Aorta (tissue), 5 donors: ENCODE results near the gene NEIL1. TPM values are rescaled to one million over a fixed set of nuclear protein-coding genes. Genes with fewer than 3 reads are reported as not detected.
A peak's percentile ranks its signal among the peaks of the same experiment; 100 is the strongest.

ENCODE experiments used
- ATAC-seq: fragments of 200-7000 bp; cut with Tn5 transposase; one replicate; pipeline ENCODE4 v1.9.1; 2022; ENCODE audit warnings: moderate library complexity; ENCODE audit not compliant: low FRiP score
- DNase-seq, 2 donors: peaks; one replicate each; pipeline ENCODE4 v3.0.0-alpha.2; 2020
- H3K27ac ChIP-seq, 2 donors: one replicate each; pipeline ENCODE4 v1.5.1; 2013; ENCODE audit warnings: low read length in 2 of 2, mild to moderate bottlenecking in 2 of 2, moderate library complexity in 2 of 2, control low read depth in 1 of 2, inconsistent platforms in 1 of 2, low read depth in 1 of 2
- H3K27me3 ChIP-seq, 2 donors: one replicate each; pipeline ENCODE4 v1.6.1; 2013; ENCODE audit warnings: control low read depth in 1 of 2, low read length in 1 of 2, mild to moderate bottlenecking in 1 of 2, moderate library complexity in 1 of 2; ENCODE audit not compliant: insufficient read depth in 2 of 2, control insufficient read depth in 1 of 2
- H3K36me3 ChIP-seq, 2 donors: one replicate each; pipeline ENCODE4 v1.6.1; 2013; ENCODE audit warnings: control low read depth in 1 of 2, low read length in 1 of 2, mild to moderate bottlenecking in 1 of 2; ENCODE audit not compliant: insufficient read depth in 2 of 2, control insufficient read depth in 1 of 2
- H3K4me1 ChIP-seq, 2 donors: one replicate each; pipeline ENCODE4 v1.6.1; 2013; ENCODE audit warnings: low read length in 2 of 2, control low read depth in 1 of 2, mild to moderate bottlenecking in 1 of 2, moderate library complexity in 1 of 2; ENCODE audit not compliant: insufficient read depth in 2 of 2, control insufficient read depth in 1 of 2
- H3K4me3 ChIP-seq, 2 donors: one replicate each; pipeline ENCODE4 v1.5.1; 2013; ENCODE audit warnings: low read length in 2 of 2, control low read depth in 1 of 2, mild to moderate bottlenecking in 1 of 2
- H3K9me3 ChIP-seq: one replicate; pipeline ENCODE4 v1.6.1; 2013; ENCODE audit warnings: mild to moderate bottlenecking, low read length; ENCODE audit not compliant: control insufficient read depth
- WGBS, 2 donors: extraction: QIAGEN DNeasy Blood & Tissue Kit; methylation state at CpG; one replicate each; pipeline ENCODE4 v1.1.7; 2013; 5-methylcytosine and 5-hydroxymethylcytosine counted together
- intact Hi-C, 2 donors: fragments of 100-400 bp; cut with DNase I; formaldehyde crosslinking; loops; one replicate each; pipeline versions ENCODE4 v1.14.2 to v1.15.0; 2022
- polyA plus RNA-seq, 2 donors: library from polyadenylated mRNA; stranded (reverse); fragments of 200-250 nt; gene quantifications; one replicate each; pipeline ENCODE4 v1.2.3, GENCODE V29; 2013
- total RNA-seq, 2 donors: library from RNA; stranded (reverse); fragmentation: NEBNext Ultra II Directional; extraction: Animal tissue kit (Norgen Biotek cat#: 25700); gene quantifications; one replicate each; pipeline ENCODE4 v1.2.1, GENCODE V29; 2021
- donor health status: healthy with polysubstance abuse.
- donor health status: Bipolar disorder and iron deficiency.
- donor health status: DM: no; HTN: no; CAD: no.
- donor health status: DM: no; HTN: no; CAD: no.
- donor health status: DM: yes; HTN: yes; CAD: no.

NEIL1 gene
- total and polyA plus RNA-seq, 4 donors = 7.9 to 80.4 (median 30.5) TPM

DNA sequence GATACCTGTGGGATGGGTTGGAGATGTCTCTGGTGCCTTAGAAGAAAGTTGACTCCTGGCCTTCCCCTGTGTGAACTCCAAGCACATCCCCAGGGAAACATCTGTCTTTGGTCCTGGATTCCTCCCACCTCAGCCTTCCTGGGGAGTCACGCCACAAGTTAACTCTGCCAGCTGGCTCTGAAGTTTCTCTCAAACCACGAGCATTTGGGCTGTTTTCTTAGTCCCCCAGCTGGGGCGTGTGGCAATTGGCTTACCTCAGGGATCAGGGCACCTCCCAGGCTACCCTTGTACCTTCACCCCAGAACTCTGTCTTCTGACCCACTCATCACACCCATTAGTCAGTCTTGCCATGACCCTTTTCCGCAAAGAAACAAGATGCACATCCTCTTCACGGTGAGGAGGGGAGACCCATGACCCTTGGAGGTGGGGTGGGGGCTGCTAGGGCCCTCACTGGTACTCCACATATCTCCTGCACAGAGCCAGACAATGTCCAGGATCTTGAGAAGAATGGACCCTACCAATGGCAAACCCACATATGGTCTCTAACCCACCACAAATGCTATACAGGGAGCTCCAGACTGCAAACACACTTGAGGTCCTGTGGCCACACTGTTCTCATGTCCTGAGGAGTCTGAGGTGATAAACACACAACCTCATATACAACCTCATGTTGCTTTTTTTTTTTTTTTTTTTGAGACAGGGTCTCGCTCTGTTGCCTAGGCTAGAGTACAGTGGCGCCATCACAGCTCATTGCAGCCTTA is 3.9 kb downstream of the NEIL1 start:
- no peak overlapping the region for H3K4me3 ChIP-seq
- WGBS, 2 donors = 62 to 67% methylated on average over 7 of the region's 7 CpGs
- H3K27me3 ChIP-seq = no peaks in the 10 kb centered on the region
- H3K9me3 ChIP-seq = no peaks in the 10 kb centered on the region
- H3K27ac ChIP-seq = no peak overlapping the region
- intact Hi-C loops = no loop called here
- ATAC-seq (no peak), DNase-seq (no peak)
- H3K4me1 ChIP-seq = no peaks in the 10 kb centered on the region
- H3K36me3 ChIP-seq = no peaks in the 10 kb centered on the region

DNA sequence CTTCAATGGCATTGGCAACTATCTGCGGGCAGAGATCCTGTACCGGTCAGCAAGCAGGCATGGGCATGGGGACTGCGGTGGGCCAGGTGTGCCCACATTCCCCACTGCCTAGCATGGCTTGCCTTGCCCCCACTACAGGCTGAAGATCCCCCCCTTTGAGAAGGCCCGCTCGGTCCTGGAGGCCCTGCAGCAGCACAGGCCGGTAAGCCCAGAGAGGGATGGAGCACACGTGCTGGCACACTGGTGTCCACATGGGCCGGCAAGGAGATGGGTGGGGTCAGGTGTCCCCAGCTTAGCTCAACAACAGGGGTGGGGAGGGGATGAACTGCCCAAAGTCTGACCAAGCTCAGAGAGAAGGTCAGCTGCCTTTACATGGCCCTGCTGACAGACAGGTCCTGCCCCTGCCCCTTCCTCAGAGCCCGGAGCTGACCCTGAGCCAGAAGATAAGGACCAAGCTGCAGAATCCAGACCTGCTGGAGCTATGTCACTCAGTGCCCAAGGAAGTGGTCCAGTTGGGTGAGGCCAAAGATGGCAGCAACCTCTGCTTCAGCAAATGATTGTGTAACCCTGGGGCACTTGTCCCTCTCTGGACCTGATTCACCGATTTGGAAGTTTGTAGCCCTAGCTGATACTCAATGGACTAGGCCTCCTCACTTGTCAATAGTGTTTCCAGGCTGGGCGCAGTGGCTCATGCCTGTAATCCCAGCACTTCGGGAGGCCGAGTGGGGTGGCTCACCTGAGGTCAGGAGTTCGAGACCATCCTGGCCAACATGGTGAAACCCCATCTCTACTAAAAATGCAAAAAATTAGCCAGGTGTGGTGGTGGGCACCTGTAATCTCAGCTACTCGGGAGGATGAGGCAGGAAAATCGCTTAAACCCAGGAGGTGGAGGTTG is 5.6 kb downstream of the NEIL1 start:
- Histone ChIP-seq H3K9me3 (no peaks in the 10 kb centered on the region), H3K27me3 (no peaks in the 10 kb centered on the region), H3K4me1 (no peaks in the 10 kb centered on the region), H3K27ac (no peak overlapping the region), H3K4me3 (no peak overlapping the region), H3K36me3 (no peaks in the 10 kb centered on the region)
- intact Hi-C loops = no loop called here
- DNase-seq = peak in 1 of 2 donors; percentile 72
- WGBS, 2 donors = 87% methylated on average over 16 of the region's 16 CpGs
- ATAC-seq = no peak

DNA sequence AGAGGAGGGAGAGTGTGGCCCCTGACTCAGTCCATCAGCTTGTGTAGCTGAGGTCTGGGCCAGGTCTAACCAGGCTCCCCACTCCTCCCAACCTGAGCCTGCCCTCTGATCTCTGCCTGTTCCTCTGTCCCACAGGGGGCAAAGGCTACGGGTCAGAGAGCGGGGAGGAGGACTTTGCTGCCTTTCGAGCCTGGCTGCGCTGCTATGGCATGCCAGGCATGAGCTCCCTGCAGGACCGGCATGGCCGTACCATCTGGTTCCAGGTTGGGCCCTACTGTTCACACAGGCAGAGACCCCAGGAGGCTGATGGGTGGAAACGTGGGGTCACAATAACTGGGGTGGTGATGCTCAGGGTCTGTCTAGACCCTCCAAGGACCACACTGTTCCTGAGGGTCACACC is 6.8 kb downstream of the NEIL1 start:
- H3K9me3 ChIP-seq = no peaks in the 10 kb centered on the region
- H3K4me1 ChIP-seq = no peaks in the 10 kb centered on the region
- no peak overlapping the region for H3K27ac ChIP-seq
- no peaks in the 10 kb centered on the region for H3K27me3 ChIP-seq
- WGBS, 2 donors = 79 to 80% methylated on average over 7 of the region's 7 CpGs
- ATAC-seq = no peak
- intact Hi-C loops = no loop called here
- peak in 1 of 2 donors; percentile 49 for DNase-seq
- peaks cover 0 to under 1% of the 10 kb centered on the region in 2 donors for H3K36me3 ChIP-seq
- no peak overlapping the region for H3K4me3 ChIP-seq

DNA sequence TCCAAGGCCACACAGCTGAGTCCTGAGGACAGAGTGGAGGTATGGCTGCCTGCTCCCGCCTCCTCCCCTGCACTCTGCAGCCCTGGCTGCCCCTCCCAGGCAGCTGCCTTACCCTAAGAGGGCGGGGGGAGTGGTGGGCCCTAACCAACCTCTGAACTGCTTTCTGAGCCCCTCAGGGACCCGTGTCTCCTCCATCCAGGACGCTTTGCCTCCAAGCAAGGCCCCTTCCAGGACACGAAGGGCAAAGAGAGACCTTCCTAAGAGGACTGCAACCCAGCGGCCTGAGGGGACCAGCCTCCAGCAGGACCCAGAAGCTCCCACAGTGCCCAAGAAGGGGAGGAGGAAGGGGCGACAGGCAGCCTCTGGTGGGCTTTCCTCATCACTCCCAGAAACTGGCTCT is 7.6 kb downstream of the NEIL1 start:
- Histone ChIP-seq H3K9me3 (no peaks in the 10 kb centered on the region), H3K4me1 (no peaks in the 10 kb centered on the region), H3K4me3 (no peak overlapping the region), H3K36me3 (peaks cover 0 to 3% of the 10 kb centered on the region in 2 donors), H3K27me3 (no peaks in the 10 kb centered on the region), H3K27ac (no peak overlapping the region)
- DNase-seq (peak in 1 of 2 donors; percentile 58), ATAC-seq (no peak)
- intact Hi-C loops = no loop called here
- 79 to 86% methylated on average over 7 of the region's 7 CpGs for WGBS, 2 donors

DNA sequence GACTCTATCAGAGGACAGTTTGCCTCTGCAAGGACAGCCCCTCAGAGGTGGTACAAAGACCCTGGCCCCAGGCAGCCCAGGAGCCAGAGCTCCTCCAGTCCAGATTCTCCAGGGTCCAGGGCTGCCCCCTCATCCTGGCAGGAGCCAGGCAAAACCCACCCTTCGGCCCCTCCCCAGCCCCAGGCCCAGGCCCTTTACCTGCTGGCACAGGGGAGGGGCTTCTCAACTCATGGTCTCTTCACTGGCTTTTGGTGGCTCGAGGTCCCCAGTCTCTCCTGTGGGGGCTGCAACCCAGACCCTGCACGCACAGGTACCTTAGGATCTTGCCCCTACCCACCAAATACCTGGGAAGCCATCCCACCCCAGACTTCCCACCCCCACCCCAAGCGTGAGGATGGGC is 8.5 kb downstream of the NEIL1 start:
- no peak overlapping the region for H3K27ac ChIP-seq
- H3K36me3 ChIP-seq = peaks cover 0 to 3% of the 10 kb centered on the region in 2 donors
- ATAC-seq = no peak
- H3K4me3 ChIP-seq = no peak overlapping the region
- no peaks in the 10 kb centered on the region for H3K4me1 ChIP-seq
- 91 to 92% methylated on average over 4 of the region's 4 CpGs for WGBS, 2 donors
- intact Hi-C loops = no loop called here
- peak in 1 of 2 donors; percentile 46 for DNase-seq
- H3K9me3 ChIP-seq = no peaks in the 10 kb centered on the region
- H3K27me3 ChIP-seq = no peaks in the 10 kb centered on the region

DNA sequence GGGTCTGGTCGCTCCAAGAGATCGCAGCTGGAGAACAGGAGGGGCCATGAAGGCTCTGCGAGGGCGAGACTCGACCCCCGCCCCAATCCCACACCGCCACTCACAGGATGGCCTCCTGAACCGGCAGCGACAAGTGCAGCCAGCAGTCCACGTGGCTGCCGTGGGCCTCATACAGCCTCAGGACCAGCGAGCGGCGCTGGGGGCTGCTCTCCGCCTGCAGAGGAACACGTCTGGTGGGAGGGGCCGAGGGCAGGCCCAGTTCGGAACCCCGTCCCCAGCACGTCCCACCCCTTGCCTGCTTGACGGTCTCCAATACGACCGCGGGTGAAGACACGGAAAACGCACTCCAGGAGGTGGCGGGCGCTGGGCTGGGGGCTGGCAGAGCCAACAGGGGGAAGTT is 9.2 kb downstream of the NEIL1 start:
- Histone ChIP-seq H3K9me3 (no peaks in the 10 kb centered on the region), H3K4me1 (no peaks in the 10 kb centered on the region), H3K4me3 (no peak overlapping the region), H3K36me3 (peaks cover 0 to 3% of the 10 kb centered on the region in 2 donors), H3K27me3 (no peaks in the 10 kb centered on the region), H3K27ac (no peak overlapping the region)
- ATAC-seq (no peak), DNase-seq (peak in 1 of 2 donors; percentile 65)
- 84 to 88% methylated on average over 28 of the region's 28 CpGs for WGBS, 2 donors
- intact Hi-C loops = no loop called here

DNA sequence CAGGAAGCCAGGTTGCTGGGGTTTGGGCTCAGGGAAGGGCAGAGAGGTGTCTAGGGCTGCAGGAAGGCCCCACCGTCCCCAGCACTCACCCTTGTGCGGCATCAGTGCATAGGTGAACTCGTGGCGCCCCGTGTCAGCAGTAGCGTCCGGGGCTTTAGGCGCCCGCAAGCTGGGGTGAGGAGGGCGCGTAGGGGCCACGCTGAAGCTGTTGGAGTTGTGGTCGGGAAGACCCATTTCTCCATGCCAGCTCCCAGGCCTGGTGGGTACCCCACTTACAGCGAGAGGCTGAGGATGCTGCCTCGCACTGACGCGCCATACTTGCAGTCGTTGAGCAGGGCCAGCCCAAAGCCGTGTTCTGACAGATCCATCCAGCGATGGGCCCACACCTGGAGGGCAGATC is 9.7 kb downstream of the NEIL1 start:
- Histone ChIP-seq H3K27me3 (no peaks in the 10 kb centered on the region), H3K4me1 (no peaks in the 10 kb centered on the region), H3K9me3 (no peaks in the 10 kb centered on the region), H3K4me3 (no peak overlapping the region), H3K36me3 (peaks cover 0 to 7% of the 10 kb centered on the region in 2 donors), H3K27ac (no peak overlapping the region)
- WGBS, 2 donors = 94 to 97% methylated on average over 20 of the region's 20 CpGs
- no peak for DNase-seq
- no peak for ATAC-seq
- intact Hi-C loops = no loop called here

DNA sequence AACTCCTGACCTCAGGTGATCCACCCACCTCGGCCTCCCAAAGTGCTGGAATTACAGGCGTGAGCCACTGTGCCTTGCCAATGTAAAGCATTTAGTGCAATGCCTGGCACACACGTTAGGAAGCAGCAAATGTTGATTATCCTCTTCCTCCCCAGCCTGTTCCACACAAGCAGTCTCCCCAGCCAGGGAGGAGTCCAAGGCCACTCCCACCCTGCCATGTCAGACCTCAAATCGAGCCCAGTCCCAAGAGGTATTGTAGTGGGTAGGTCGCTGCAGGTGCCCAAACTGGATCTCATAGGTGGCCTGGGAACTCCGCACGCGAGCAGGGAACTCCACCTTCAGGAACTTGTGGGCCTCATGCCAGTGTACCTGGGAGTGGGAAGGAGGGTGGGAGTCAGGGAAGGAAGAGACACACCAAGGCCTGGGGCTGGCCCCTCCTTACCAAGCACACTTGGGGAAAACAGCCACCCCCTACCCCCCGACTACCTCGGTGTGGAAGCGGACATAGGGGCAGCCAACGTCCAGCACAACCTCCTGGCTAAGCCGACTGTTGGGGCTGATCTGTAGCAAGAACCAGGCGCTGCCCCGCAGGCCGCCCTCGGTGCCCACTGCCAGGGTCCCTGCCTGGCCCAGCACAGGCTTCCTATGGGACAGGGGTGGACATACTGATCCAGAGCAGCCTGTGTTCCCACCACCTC is 11.3 kb downstream of the NEIL1 start:
- H3K9me3 ChIP-seq = no peaks in the 10 kb centered on the region
- DNase-seq = peak in 1 of 2 donors; percentile 37
- no peak for ATAC-seq
- no peak overlapping the region for H3K4me3 ChIP-seq
- no peaks in the 10 kb centered on the region for H3K4me1 ChIP-seq
- H3K27ac ChIP-seq = no peak overlapping the region
- WGBS, 2 donors = 94 to 96% methylated on average over 17 of the region's 17 CpGs
- H3K36me3 ChIP-seq = peaks cover 0 to 7% of the 10 kb centered on the region in 2 donors
- intact Hi-C loops = no loop called here
- H3K27me3 ChIP-seq = no peaks in the 10 kb centered on the region
